ENCODE data around the gene GLIPR1. TPM values are rescaled to one million over a fixed set of nuclear protein-coding genes. Genes with fewer than 3 reads are reported as not detected.
"Not testable (repeated sequence)": the region's sequence is repeated elsewhere in the genome, so short reads cannot be mapped to it uniquely, and the experiment has no call there.

Gene GLIPR1
- polyA plus RNA-seq, 1 donor from 2014 or later: 147 TPM

- H3K4me1 Mint-ChIP-seq, H3K9me3 Mint-ChIP-seq, H3K36me3 Mint-ChIP-seq, H3K4me3 Mint-ChIP-seq, H3K27ac Mint-ChIP-seq: not testable (repeated sequence)
- H3K27me3 Mint-ChIP-seq: peaks cover 12% of the 10 kb centered on the region
These were observed 41.6 kb downstream of the GLIPR1 start for GRCh38 chr12:75522124-75522523.

GRCh38 chr12:75525263-75525662 is 44.7 kb downstream of the GLIPR1 start:
- peaks cover 0 to 2% (median 0%) of the 10 kb centered on the region in 3 donors for H3K9me3 Mint-ChIP-seq
- no peak overlapping the region for H3K4me3 Mint-ChIP-seq
- peaks cover 12% of the 10 kb centered on the region for H3K27me3 Mint-ChIP-seq
- H3K36me3 Mint-ChIP-seq: no peaks in the 10 kb centered on the region
- no peak overlapping the region for H3K27ac Mint-ChIP-seq
- H3K4me1 Mint-ChIP-seq: peaks cover 0 to 7% (median 4%) of the 10 kb centered on the region in 3 donors

GRCh38 chr12:75526655-75527511 is 46.3 kb downstream of the GLIPR1 start:
- Mint-ChIP-seq H3K27ac (peak overlapping the region in 1 of 3 donors; percentile 26), H3K4me1 (peaks cover 0 to 7% (median 4%) of the 10 kb centered on the region in 3 donors), H3K36me3 (no peaks in the 10 kb centered on the region), H3K9me3 (no peaks in the 10 kb centered on the region), H3K4me3 (no peak overlapping the region), H3K27me3 (peaks cover 14% of the 10 kb centered on the region)

- peaks cover 0 to 7% (median 4%) of the 10 kb centered on the region in 3 donors for H3K4me1 Mint-ChIP-seq
- H3K27me3 Mint-ChIP-seq: peaks cover 11% of the 10 kb centered on the region
- H3K27ac Mint-ChIP-seq: no peak overlapping the region
- no peaks in the 10 kb centered on the region for H3K9me3 Mint-ChIP-seq
- no peak overlapping the region for H3K4me3 Mint-ChIP-seq
- no peaks in the 10 kb centered on the region for H3K36me3 Mint-ChIP-seq
These were observed 47.7 kb downstream of the GLIPR1 start for GRCh38 chr12:75528272-75528671.

GRCh38 chr12:75528692-75529091 is 48.1 kb downstream of the GLIPR1 start:
- Mint-ChIP-seq H3K27ac (no peak overlapping the region), H3K9me3 (no peaks in the 10 kb centered on the region), H3K4me1 (peaks cover 0 to 7% (median 4%) of the 10 kb centered on the region in 3 donors), H3K4me3 (no peak overlapping the region), H3K27me3 (peaks cover 8% of the 10 kb centered on the region), H3K36me3 (no peaks in the 10 kb centered on the region)

- no peak overlapping the region for H3K4me3 Mint-ChIP-seq
- H3K36me3 Mint-ChIP-seq: no peaks in the 10 kb centered on the region
- peaks cover 0 to 7% (median 4%) of the 10 kb centered on the region in 3 donors for H3K4me1 Mint-ChIP-seq
- peaks cover 6% of the 10 kb centered on the region for H3K27me3 Mint-ChIP-seq
- H3K9me3 Mint-ChIP-seq: no peaks in the 10 kb centered on the region
- no peak overlapping the region for H3K27ac Mint-ChIP-seq
These were observed 48.8 kb downstream of the GLIPR1 start for GRCh38 chr12:75529316-75529715.

- H3K27me3 Mint-ChIP-seq: peaks cover 6% of the 10 kb centered on the region
- H3K4me3 Mint-ChIP-seq: no peak overlapping the region
- H3K36me3 Mint-ChIP-seq: peaks cover 1% of the 10 kb centered on the region
- H3K9me3 Mint-ChIP-seq: no peaks in the 10 kb centered on the region
- H3K27ac Mint-ChIP-seq: no peak overlapping the region
- H3K4me1 Mint-ChIP-seq: peaks cover 0 to 7% (median 4%) of the 10 kb centered on the region in 3 donors
These were observed 49.3 kb downstream of the GLIPR1 start for GRCh38 chr12:75529826-75530225.

GRCh38 chr12:75533239-75533638 is 52.7 kb downstream of the GLIPR1 start:
- Mint-ChIP-seq H3K36me3 (peaks cover 1% of the 10 kb centered on the region), H3K9me3 (no peaks in the 10 kb centered on the region), H3K27me3 (peaks cover 5% of the 10 kb centered on the region), H3K27ac (no peak overlapping the region), H3K4me1 (no peaks in the 10 kb centered on the region), H3K4me3 (no peak overlapping the region)

- no peak overlapping the region for H3K4me3 Mint-ChIP-seq
- no peak overlapping the region for H3K27ac Mint-ChIP-seq
- peaks cover 3% of the 10 kb centered on the region for H3K36me3 Mint-ChIP-seq
- H3K9me3 Mint-ChIP-seq: no peaks in the 10 kb centered on the region
- H3K4me1 Mint-ChIP-seq: no peaks in the 10 kb centered on the region
- peaks cover 3% of the 10 kb centered on the region for H3K27me3 Mint-ChIP-seq
These were observed 59.3 kb downstream of the GLIPR1 start for GRCh38 chr12:75539889-75540288.

GRCh38 chr12:75542942-75543341 is 62.4 kb downstream of the GLIPR1 start:
- Mint-ChIP-seq H3K4me1 (no peaks in the 10 kb centered on the region), H3K36me3 (peaks cover 3% of the 10 kb centered on the region), H3K27ac (no peak overlapping the region), H3K9me3 (no peaks in the 10 kb centered on the region), H3K27me3 (peaks cover 6% of the 10 kb centered on the region), H3K4me3 (no peak overlapping the region)

GRCh38 chr12:75543529-75543928 is 63.0 kb downstream of the GLIPR1 start:
- H3K27ac Mint-ChIP-seq: no peak overlapping the region

GRCh38 chr12:75545636-75546035 is 65.1 kb downstream of the GLIPR1 start:
- H3K4me3 Mint-ChIP-seq: no peak overlapping the region
- H3K36me3 Mint-ChIP-seq: peaks cover 3% of the 10 kb centered on the region
- H3K4me1 Mint-ChIP-seq: no peaks in the 10 kb centered on the region
- peak overlapping the region in 1 of 3 donors; percentile 3 for H3K27ac Mint-ChIP-seq
- peaks cover 12% of the 10 kb centered on the region for H3K27me3 Mint-ChIP-seq
- H3K9me3 Mint-ChIP-seq: no peaks in the 10 kb centered on the region

More at GRCh38 chr12:75543529-75543928, 63.0 kb downstream of the GLIPR1 start:
- H3K4me3 Mint-ChIP-seq: no peak overlapping the region
- H3K36me3 Mint-ChIP-seq: peaks cover 3% of the 10 kb centered on the region
- peaks cover 6% of the 10 kb centered on the region for H3K27me3 Mint-ChIP-seq
- H3K4me1 Mint-ChIP-seq: no peaks in the 10 kb centered on the region
- H3K9me3 Mint-ChIP-seq: no peaks in the 10 kb centered on the region

GRCh38 chr12:75548879-75549278 is 68.3 kb downstream of the GLIPR1 start:
- no peaks in the 10 kb centered on the region for H3K9me3 Mint-ChIP-seq
- H3K4me1 Mint-ChIP-seq: no peaks in the 10 kb centered on the region
- H3K27me3 Mint-ChIP-seq: peaks cover 14% of the 10 kb centered on the region
- H3K4me3 Mint-ChIP-seq: no peak overlapping the region
- H3K27ac Mint-ChIP-seq: no peak overlapping the region
- peaks cover 6% of the 10 kb centered on the region for H3K36me3 Mint-ChIP-seq

- H3K9me3 Mint-ChIP-seq: no peaks in the 10 kb centered on the region
- H3K4me3 Mint-ChIP-seq: no peak overlapping the region
- H3K4me1 Mint-ChIP-seq: peaks cover 0 to 2% (median 0%) of the 10 kb centered on the region in 3 donors
- peaks cover 3% of the 10 kb centered on the region for H3K36me3 Mint-ChIP-seq
- H3K27me3 Mint-ChIP-seq: peaks cover 15% of the 10 kb centered on the region
- H3K27ac Mint-ChIP-seq: no peak overlapping the region
These were observed 69.4 kb downstream of the GLIPR1 start for GRCh38 chr12:75549989-75550388.

- Mint-ChIP-seq H3K27me3 (peaks cover 15% of the 10 kb centered on the region), H3K4me3 (no peak overlapping the region)
These were observed 70.1 kb downstream of the GLIPR1 start for GRCh38 chr12:75550401-75551240.

More at GRCh38 chr12:75550401-75551240, 70.1 kb downstream of the GLIPR1 start:
- H3K4me1 Mint-ChIP-seq: peaks cover 0 to 2% (median 0%) of the 10 kb centered on the region in 3 donors
- no peak overlapping the region for H3K27ac Mint-ChIP-seq
- H3K36me3 Mint-ChIP-seq: peaks cover 3% of the 10 kb centered on the region
- no peaks in the 10 kb centered on the region for H3K9me3 Mint-ChIP-seq

Measured in IgD-negative memory B cell (primary cell).